ENCODE data around the gene GNB1L. TPM values are rescaled to one million over a fixed set of nuclear protein-coding genes. Genes with fewer than 3 reads are reported as not detected.
"Not testable (repeated sequence)": the region's sequence is repeated elsewhere in the genome, so short reads cannot be mapped to it uniquely, and the experiment has no call there.

Gene GNB1L
- polyA plus RNA-seq, 3 donors = 3.4 to 6.0 (median 4.8) TPM

GRCh38 chr22:19832476-19833108 lies 22.1 kb downstream of the GNB1L start:
- Mint-ChIP-seq H3K27me3 (ENCODE audit: low read depth in 3 of 3) (peaks cover 0 to 3% (median 0%) of the 10 kb centered on the region in 3 donors), H3K4me3 (no peak overlapping the region), H3K9me3 (peaks cover 0 to 2% (median 0%) of the 10 kb centered on the region in 7 donors), H3K4me1 (peaks cover 1% of the 10 kb centered on the region), H3K27ac (no peak overlapping the region), H3K36me3 (no peaks in the 10 kb centered on the region)
- no peak for TF ChIP-seq CTCF (IDR thresholded peaks at IDR 0.05)
- H3K27ac ChIP-seq (ENCODE audit: low read depth in 1 of 2, low read length in 2 of 2) = no peak overlapping the region
- no peaks in the 10 kb centered on the region for H3K36me3 ChIP-seq (replicated peaks in 1 of 2; ENCODE audit: control insufficient read depth in 1 of 2, insufficient read depth in 2 of 2, low read length in 2 of 2)
- no peaks in the 10 kb centered on the region for H3K4me1 ChIP-seq (ENCODE audit: control insufficient read depth in 1 of 2, insufficient read depth in 2 of 2, low read length in 2 of 2)
- no peak overlapping the region for H3K4me3 ChIP-seq (replicated peaks in 1 of 3; ENCODE audit: low read depth in 2 of 3, low read length in 3 of 3)
- DNase-seq = no peak
- no peaks in the 10 kb centered on the region for H3K79me2 ChIP-seq (ENCODE audit: insufficient read depth, low read length)
- H2AFZ ChIP-seq (ENCODE audit: insufficient read depth, low read depth, low read length, poor library complexity, severe bottlenecking) = no peak overlapping the region
- H3K9ac ChIP-seq (ENCODE audit: insufficient read depth, low read length, poor library complexity, severe bottlenecking) = no peak overlapping the region
- no peaks in the 10 kb centered on the region for H3K27me3 ChIP-seq (ENCODE audit: control insufficient read depth in 2 of 2, insufficient read depth in 2 of 2, low read length in 2 of 2)
- H3K9me3 ChIP-seq (replicated peaks in 1 of 2; ENCODE audit: control insufficient read depth in 1 of 2, insufficient read depth in 1 of 2, low read length in 2 of 2) = no peaks in the 10 kb centered on the region
- H4K20me1 ChIP-seq (ENCODE audit: insufficient read depth, low read length) = no peaks in the 10 kb centered on the region
- intact Hi-C loops (cut with micrococcal nuclease) = no loop called here
- H3K4me2 ChIP-seq (replicated peaks; ENCODE audit: extremely low read depth, low read length, poor library complexity, severe bottlenecking) = no peak overlapping the region
- 72% methylated on average over 6 of the region's 7 CpGs for WGBS (ENCODE audit: insufficient coverage)

DNA sequence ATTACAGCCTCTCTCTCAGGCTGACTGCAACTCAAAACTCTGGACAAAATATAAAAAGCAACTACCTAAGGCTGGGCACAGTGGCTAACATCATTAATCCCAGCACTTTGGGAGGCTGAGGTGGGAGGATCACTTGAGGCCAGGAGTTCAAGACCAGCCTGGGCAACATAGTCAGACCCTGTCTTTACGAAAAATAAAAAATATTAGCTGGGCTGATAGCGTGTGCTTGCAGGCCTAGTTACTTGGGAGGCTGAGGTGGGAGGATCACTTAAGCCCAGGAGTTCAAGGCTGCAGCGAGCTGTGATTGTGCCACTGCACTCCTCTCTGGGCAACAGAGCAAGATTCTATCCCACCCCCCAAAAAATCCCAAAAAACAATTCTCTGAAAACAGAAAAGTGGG lies 22.7 kb downstream of the GNB1L start:
- H3K4me1 ChIP-seq (ENCODE audit: control insufficient read depth in 1 of 2, insufficient read depth in 2 of 2, low read length in 2 of 2); H3K4me3 ChIP-seq (replicated peaks in 1 of 3; ENCODE audit: low read depth in 2 of 3, low read length in 3 of 3); H3K27me3 Mint-ChIP-seq (ENCODE audit: low read depth in 3 of 3); H3K9me3 ChIP-seq (replicated peaks in 1 of 2; ENCODE audit: control insufficient read depth in 1 of 2, insufficient read depth in 1 of 2, low read length in 2 of 2); H3K4me2 ChIP-seq (replicated peaks; ENCODE audit: extremely low read depth, low read length, poor library complexity, severe bottlenecking); H3K4me3 Mint-ChIP-seq; H3K9me3 Mint-ChIP-seq; H3K27me3 ChIP-seq (ENCODE audit: control insufficient read depth in 2 of 2, insufficient read depth in 2 of 2, low read length in 2 of 2); H3K36me3 Mint-ChIP-seq; H2AFZ ChIP-seq (ENCODE audit: insufficient read depth, low read depth, low read length, poor library complexity, severe bottlenecking); H4K20me1 ChIP-seq (ENCODE audit: insufficient read depth, low read length); H3K79me2 ChIP-seq (ENCODE audit: insufficient read depth, low read length); DNase-seq; H3K4me1 Mint-ChIP-seq; intact Hi-C loops (cut with micrococcal nuclease); H3K27ac ChIP-seq (ENCODE audit: low read depth in 1 of 2, low read length in 2 of 2); H3K36me3 ChIP-seq (replicated peaks in 1 of 2; ENCODE audit: control insufficient read depth in 1 of 2, insufficient read depth in 2 of 2, low read length in 2 of 2); H3K9ac ChIP-seq (ENCODE audit: insufficient read depth, low read length, poor library complexity, severe bottlenecking); H3K27ac Mint-ChIP-seq: not testable (repeated sequence)
- no CpG with 5 or more reads among the region's 3 CpGs for WGBS (ENCODE audit: insufficient coverage)
